HepG2 (cell line): ENCODE data around the gene ZNF584. TPM values are rescaled to one million over a fixed set of nuclear protein-coding genes. Genes with fewer than 3 reads are reported as not detected.

ENCODE experiments used
- ARNT2 ChIP-seq: sonication (generic); formaldehyde crosslinking; IDR thresholded peaks from 2 replicates; pipeline ENCODE4 v1.8.0; 2022; ENCODE audit warnings: mild to moderate bottlenecking, low read depth, missing genetic modification reagents, moderate library complexity
- ASH2L ChIP-seq: fragments of 300-600, 200-600 bp; sonication (generic); IDR thresholded peaks from 2 replicates; pipeline ENCODE4 v1.7.0; 2017; ENCODE audit warnings: low read depth, mild to moderate bottlenecking, moderate library complexity, mixed read lengths, low read length; ENCODE audit not compliant: insufficient read length
- HHEX ChIP-seq: IDR thresholded peaks from 2 replicates; pipeline ENCODE4 v1.6.1; 2016; ENCODE audit warnings: control low read depth
- HOXA3 ChIP-seq: sonication (generic); formaldehyde crosslinking; IDR thresholded peaks from 2 replicates; pipeline ENCODE4 v1.5.0; 2020; ENCODE audit warnings: missing genetic modification reagents
- KDM1A ChIP-seq: IDR thresholded peaks from 2 replicates; pipeline ENCODE4 v1.6.1; 2016; ENCODE audit warnings: missing compliant biosample characterization
- KDM6A ChIP-seq: IDR thresholded peaks from 2 replicates; pipeline ENCODE4 v1.6.1; 2016; ENCODE audit warnings: low read depth
- KLF13 ChIP-seq: sonication (generic); formaldehyde crosslinking; IDR thresholded peaks from 2 replicates; pipeline ENCODE4 v1.4.0; 2020; ENCODE audit warnings: mild to moderate bottlenecking, missing genetic modification reagents
- NFIB ChIP-seq: sonication (generic); formaldehyde crosslinking; IDR thresholded peaks from 2 replicates; pipeline ENCODE4 v1.9.0; 2021; ENCODE audit warnings: missing genetic modification reagents, mild to moderate bottlenecking, borderline replicate concordance
- NR1H2 ChIP-seq: sonication (generic); formaldehyde crosslinking; IDR thresholded peaks from 2 replicates; pipeline ENCODE4 v1.8.1; 2022; ENCODE audit warnings: low read depth, missing genetic modification reagents, borderline replicate concordance
- NR2C2 ChIP-seq: sonication (generic); formaldehyde crosslinking; IDR thresholded peaks from 2 replicates; pipeline ENCODE4 v1.4.0; 2020; ENCODE audit warnings: missing genetic modification reagents, mild to moderate bottlenecking, moderate library complexity, borderline replicate concordance
- POLR2AphosphoS2 ChIP-seq: IDR thresholded peaks from 2 replicates; pipeline ENCODE4 v1.6.1; 2011; ENCODE audit warnings: low read depth, low read length, improper control_type of control experiment
- SRSF4 ChIP-seq: fragments of 200-400 bp; formaldehyde crosslinking; IDR thresholded peaks from one replicate; pipeline ENCODE4 v1.6.1; 2018; ENCODE audit warnings: mild to moderate bottlenecking, low read depth, low read length, moderate library complexity; ENCODE audit not compliant: poor library complexity, severe bottlenecking
- TCF7L2 ChIP-seq: IDR thresholded peaks from 2 replicates; pipeline ENCODE4 v1.6.1; 2011; ENCODE audit warnings: mild to moderate bottlenecking, low read depth, low read length, moderate library complexity
- ZC3H13 ChIP-seq: sonication (generic); formaldehyde crosslinking; IDR thresholded peaks from 2 replicates; pipeline ENCODE4 v1.8.1; 2023; ENCODE audit warnings: mild to moderate bottlenecking, missing genetic modification reagents, moderate library complexity
- ZIK1 ChIP-seq: sonication (generic); formaldehyde crosslinking; IDR thresholded peaks from 2 replicates; pipeline ENCODE4 v1.5.0; 2020; ENCODE audit warnings: mild to moderate bottlenecking, low read depth, missing genetic modification reagents, borderline replicate concordance
- ZNF230 ChIP-seq: sonication (generic); formaldehyde crosslinking; IDR thresholded peaks from 2 replicates; pipeline ENCODE4 v1.4.0; 2020; ENCODE audit warnings: mild to moderate bottlenecking, missing genetic modification reagents
- ZNF264 ChIP-seq: sonication (generic); formaldehyde crosslinking; IDR thresholded peaks from 2 replicates; pipeline ENCODE4 v1.4.0; 2020; ENCODE audit warnings: missing genetic modification reagents
- ZNF33B ChIP-seq: sonication (generic); formaldehyde crosslinking; IDR thresholded peaks from 2 replicates; pipeline ENCODE4 v1.5.1; 2020; ENCODE audit warnings: mild to moderate bottlenecking, missing genetic modification reagents
- ZNF431 ChIP-seq: sonication (generic); formaldehyde crosslinking; IDR thresholded peaks from 2 replicates; pipeline ENCODE4 v1.9.0; 2022; ENCODE audit warnings: missing genetic modification reagents, low read depth, mild to moderate bottlenecking, borderline replicate concordance
- ZNF563 ChIP-seq: sonication (generic); formaldehyde crosslinking; IDR thresholded peaks from 2 replicates; pipeline ENCODE4 v1.8.0; 2022; ENCODE audit warnings: mild to moderate bottlenecking, moderate library complexity, missing genetic modification reagents
- ZNF567 ChIP-seq: sonication (generic); formaldehyde crosslinking; IDR thresholded peaks from 2 replicates; pipeline ENCODE4 v1.8.1; 2023; ENCODE audit warnings: mild to moderate bottlenecking, missing genetic modification reagents, borderline replicate concordance
- ZNF713 ChIP-seq: sonication (generic); formaldehyde crosslinking; IDR thresholded peaks from 2 replicates; pipeline ENCODE4 v1.4.0; 2020; ENCODE audit warnings: mild to moderate bottlenecking, missing genetic modification reagents
- ZNF772 ChIP-seq: sonication (generic); formaldehyde crosslinking; IDR thresholded peaks from 2 replicates; pipeline ENCODE4 v1.5.0; 2020; ENCODE audit warnings: mild to moderate bottlenecking, missing genetic modification reagents
- ZNF780A ChIP-seq: sonication (generic); formaldehyde crosslinking; IDR thresholded peaks from 2 replicates; pipeline ENCODE4 v1.8.0; 2022; ENCODE audit warnings: mild to moderate bottlenecking, missing genetic modification reagents, moderate library complexity
- polyA plus RNA-seq, 8 experiments: library from polyadenylated mRNA; depleted of rRNA in 3 of 8; stranded (reverse) in 7 of 8; unstranded in 1 of 8; fragments of >200 nt; fragmentation: Illumina TruSeq in 4 of 8; extraction: Trizol in 4 of 8; gene quantifications; 2 replicates each; pipeline versions ENCODE4 v1.2.1 to v1.2.3, GENCODE V29; 2011 to 2016; ENCODE audit warnings: low read depth in 4 of 8, missing spikeins in 1 of 8, mixed read lengths in 1 of 8; ENCODE audit not compliant: insufficient read depth in 1 of 8
- total RNA-seq, 5 experiments: library from RNA; depleted of rRNA; stranded (reverse); fragments of >200 nt; fragmentation: Illumina TruSeq; extraction: Trizol; gene quantifications; 2 replicates each; pipeline ENCODE4 v1.2.3, GENCODE V29; 2016; ENCODE audit warnings: low read depth in 1 of 5
- TF ChIP-seq, protein P1 (sequence below): sonication (generic); formaldehyde crosslinking; IDR thresholded peaks from 2 replicates; pipeline ENCODE4 v1.4.0; 2020; ENCODE audit warnings: missing genetic modification reagents
- TF ChIP-seq, protein P2 (sequence below): IDR thresholded peaks from 2 replicates; pipeline ENCODE4 v1.6.1; 2018; ENCODE audit warnings: missing genetic modification reagents, mild to moderate bottlenecking, missing compliant biosample characterization
- TF ChIP-seq, protein P3 (sequence below): sonication (generic); formaldehyde crosslinking; conservative IDR thresholded peaks from 2 replicates; pipeline ENCODE4 v1.5.0; 2020; ENCODE audit warnings: missing genetic modification reagents

The ZNF584 gene
- total and polyA plus RNA-seq, 2 of the 13 experiments (the other 11 are each of a cell fraction or from before 2014, with no cell fraction given): 2.4 to 7.0 TPM

DNA sequence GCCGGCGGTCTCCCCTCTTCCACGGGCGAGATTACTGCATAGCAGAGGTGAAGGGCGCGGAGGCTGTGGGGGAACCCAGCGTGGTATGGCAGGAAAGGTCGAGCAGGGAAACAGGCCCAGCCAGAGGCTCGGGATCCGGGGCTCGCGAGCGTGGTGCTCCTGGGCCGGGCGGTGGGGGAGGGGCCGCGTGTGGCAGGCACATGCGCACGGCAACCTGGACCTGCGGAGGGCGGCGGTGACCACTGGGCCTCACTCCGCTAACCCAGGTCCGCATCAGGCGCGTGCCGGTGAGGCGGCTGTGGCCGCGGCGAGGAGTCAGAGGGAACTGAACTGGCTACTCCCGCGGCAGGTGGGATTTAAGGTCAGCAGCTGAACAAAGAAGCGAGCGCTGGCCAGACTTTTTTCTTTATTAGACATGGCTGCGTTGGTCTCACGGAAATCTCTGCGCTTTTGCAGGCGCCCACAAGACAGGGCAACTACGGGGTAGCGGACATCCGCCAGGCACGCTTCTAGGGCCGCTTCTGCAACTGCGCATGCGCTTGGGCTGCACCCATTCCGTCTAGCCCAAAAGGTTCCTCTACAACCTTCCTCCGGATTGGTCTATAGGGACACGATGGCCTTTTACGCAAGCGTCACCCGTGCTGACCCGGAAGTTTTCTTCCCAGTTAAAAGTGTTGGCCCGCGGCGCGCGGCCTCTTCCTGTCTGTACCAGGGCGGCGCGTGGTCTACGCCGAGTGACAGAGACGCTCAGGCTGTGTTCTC is 21.7 kb upstream of the ZNF584 start, which contains the start of gene RPS5 (continued):
- peak; percentile 76 for TF ChIP-seq ARNT2 (CRISPR knock-in tag)
- no peak for TF ChIP-seq NFIB (CRISPR knock-in tag)
- TF ChIP-seq, protein P1, sequence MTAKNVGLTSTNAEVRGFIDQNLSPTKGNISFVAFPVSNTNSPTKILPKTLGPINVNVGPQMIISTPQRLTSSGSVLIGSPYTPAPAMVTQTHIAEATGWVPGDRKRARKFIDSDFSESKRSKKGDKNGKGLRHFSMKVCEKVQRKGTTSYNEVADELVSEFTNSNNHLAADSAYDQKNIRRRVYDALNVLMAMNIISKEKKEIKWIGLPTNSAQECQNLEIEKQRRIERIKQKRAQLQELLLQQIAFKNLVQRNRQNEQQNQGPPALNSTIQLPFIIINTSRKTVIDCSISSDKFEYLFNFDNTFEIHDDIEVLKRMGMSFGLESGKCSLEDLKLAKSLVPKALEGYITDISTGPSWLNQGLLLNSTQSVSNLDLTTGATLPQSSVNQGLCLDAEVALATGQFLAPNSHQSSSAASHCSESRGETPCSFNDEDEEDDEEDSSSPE (CRISPR knock-in tag): peak; percentile 67
- no peak for TF ChIP-seq KDM1A (CRISPR knock-in tag)
- TF ChIP-seq KDM6A (CRISPR knock-in tag): no peak
- peak; percentile 78; the same call in 1 of the 2 replicates for TF ChIP-seq ZNF780A (CRISPR knock-in tag)
- no peak; the same call in 1 of the 2 replicates for TF ChIP-seq NR1H2 (CRISPR knock-in tag)
- TF ChIP-seq POLR2AphosphoS2: peak; percentile 85; the same call in 1 of the 2 replicates
- TF ChIP-seq ASH2L: peak; percentile 80
- peak; percentile 84 for TF ChIP-seq ZNF431 (CRISPR knock-in tag)
- TF ChIP-seq KLF13 (CRISPR knock-in tag): no peak
- TF ChIP-seq ZNF563 (CRISPR knock-in tag): peak; percentile 82
- TF ChIP-seq SRSF4: no peak
- TF ChIP-seq ZNF772 (CRISPR knock-in tag): peak; percentile 39
- no peak for TF ChIP-seq ZNF264 (CRISPR knock-in tag)
- 0 out of 2 replicates have a peak, but pooled peaks have one; percentile 26 for TF ChIP-seq ZNF713 (CRISPR knock-in tag)
- TF ChIP-seq, protein P2, sequence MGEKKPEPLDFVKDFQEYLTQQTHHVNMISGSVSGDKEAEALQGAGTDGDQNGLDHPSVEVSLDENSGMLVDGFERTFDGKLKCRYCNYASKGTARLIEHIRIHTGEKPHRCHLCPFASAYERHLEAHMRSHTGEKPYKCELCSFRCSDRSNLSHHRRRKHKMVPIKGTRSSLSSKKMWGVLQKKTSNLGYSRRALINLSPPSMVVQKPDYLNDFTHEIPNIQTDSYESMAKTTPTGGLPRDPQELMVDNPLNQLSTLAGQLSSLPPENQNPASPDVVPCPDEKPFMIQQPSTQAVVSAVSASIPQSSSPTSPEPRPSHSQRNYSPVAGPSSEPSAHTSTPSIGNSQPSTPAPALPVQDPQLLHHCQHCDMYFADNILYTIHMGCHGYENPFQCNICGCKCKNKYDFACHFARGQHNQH: peak; percentile 76
- TF ChIP-seq ZIK1: peak; percentile 26; the same call in 1 of the 2 replicates
- TF ChIP-seq, protein P3, sequence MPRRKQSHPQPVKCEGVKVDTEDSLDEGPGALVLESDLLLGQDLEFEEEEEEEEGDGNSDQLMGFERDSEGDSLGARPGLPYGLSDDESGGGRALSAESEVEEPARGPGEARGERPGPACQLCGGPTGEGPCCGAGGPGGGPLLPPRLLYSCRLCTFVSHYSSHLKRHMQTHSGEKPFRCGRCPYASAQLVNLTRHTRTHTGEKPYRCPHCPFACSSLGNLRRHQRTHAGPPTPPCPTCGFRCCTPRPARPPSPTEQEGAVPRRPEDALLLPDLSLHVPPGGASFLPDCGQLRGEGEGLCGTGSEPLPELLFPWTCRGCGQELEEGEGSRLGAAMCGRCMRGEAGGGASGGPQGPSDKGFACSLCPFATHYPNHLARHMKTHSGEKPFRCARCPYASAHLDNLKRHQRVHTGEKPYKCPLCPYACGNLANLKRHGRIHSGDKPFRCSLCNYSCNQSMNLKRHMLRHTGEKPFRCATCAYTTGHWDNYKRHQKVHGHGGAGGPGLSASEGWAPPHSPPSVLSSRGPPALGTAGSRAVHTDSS (CRISPR knock-in tag): 0 out of 2 replicates have a peak, but pooled peaks have one; percentile 13
- peak; percentile 85 for TF ChIP-seq ZNF567 (CRISPR knock-in tag)
- TF ChIP-seq HHEX (CRISPR knock-in tag): no peak
- TF ChIP-seq HOXA3 (CRISPR knock-in tag): peak; percentile 68; the same call in 1 of the 2 replicates
- TF ChIP-seq ZNF230: peak; percentile 53
- no peak; the same call in 1 of the 2 replicates for TF ChIP-seq ZNF33B
- peak; percentile 100 for TF ChIP-seq NR2C2 (CRISPR knock-in tag)
- 0 out of 2 replicates have a peak, but pooled peaks have one; percentile 78 for TF ChIP-seq ZC3H13
- TF ChIP-seq TCF7L2: no peak
